COR-L47 (cell line): Measurements from ENCODE around the gene MAGOH.
"Not testable (repeated sequence)": the region's sequence is repeated elsewhere in the genome, so short reads cannot be mapped to it uniquely, and the experiment has no call there.

Experiments used
- DNase-seq: peaks from one replicate; lab custom pipeline; 2025; lab: John Stamatoyannopoulos, UW

Gene MAGOH

DNA sequence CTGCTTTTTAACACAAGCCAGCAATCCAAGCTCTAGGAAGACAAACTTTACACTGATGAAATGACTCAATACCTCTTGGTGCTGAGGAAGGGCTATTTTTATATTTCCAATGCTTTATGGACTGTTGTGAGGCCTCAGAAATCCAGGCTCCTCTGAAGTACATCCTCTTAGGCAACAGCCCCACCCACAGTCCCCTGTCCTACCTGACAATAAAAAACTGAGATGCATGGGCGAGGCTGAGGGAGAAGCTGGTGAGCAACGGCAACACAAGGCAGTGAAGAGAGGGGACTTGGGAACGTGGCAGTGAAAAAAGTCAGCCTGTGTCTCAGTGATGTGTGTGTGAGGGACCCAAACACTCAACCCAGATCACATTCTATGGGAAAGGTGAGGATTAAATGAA lies 51.8 kb downstream of the MAGOH start:
- DNase-seq, result no peak

GRCh38 chr1:53185955-53186297 lies 52.4 kb downstream of the MAGOH start:
- DNase-seq, result not testable (repeated sequence)

GRCh38 chr1:53183095-53183990 lies 55.0 kb downstream of the MAGOH start:
- DNase-seq, result no peak

DNA sequence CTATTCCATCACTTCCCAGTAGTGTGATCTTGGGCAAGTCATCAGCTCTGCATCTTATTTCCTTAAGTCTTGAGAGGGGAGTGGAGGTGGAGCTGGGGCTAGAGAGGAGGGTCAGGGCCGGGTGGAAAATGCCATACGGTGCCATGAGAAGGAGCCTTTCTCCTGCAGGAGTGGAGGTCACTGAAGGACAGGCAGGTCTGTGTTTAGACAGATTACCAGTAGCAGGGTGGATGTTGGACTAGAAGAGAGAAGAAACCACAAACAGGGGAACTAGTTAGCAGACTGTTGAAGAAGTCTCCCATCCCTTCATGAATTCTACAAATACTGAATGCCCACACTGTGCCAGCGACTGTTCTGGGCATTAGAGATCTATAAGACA lies 55.6 kb downstream of the MAGOH start:
- DNase-seq, result no peak

- peak; percentile 65 for DNase-seq
These were observed 56.2 kb downstream of the MAGOH start for GRCh38 chr1:53182111-53182593.

DNA sequence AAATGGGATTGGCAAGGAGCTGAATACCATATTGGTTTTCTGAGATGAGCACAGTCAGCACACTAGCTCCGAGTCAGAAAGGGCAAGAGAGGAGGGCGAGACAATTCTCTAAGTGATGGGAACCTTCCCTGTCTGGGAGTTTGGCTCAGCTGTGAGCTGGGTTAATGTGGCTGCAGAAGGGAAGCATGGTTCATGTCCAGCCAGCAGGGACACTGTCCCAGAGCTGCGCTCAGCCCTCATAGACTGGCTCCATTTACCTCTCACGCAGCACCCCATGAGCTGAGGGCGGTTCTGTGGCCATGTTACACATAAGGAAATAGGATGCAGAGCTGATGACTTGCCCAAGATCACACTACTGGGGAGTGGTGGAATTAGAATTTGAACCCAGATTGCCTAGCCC lies 57.4 kb downstream of the MAGOH start:
- no peak for DNase-seq

DNA sequence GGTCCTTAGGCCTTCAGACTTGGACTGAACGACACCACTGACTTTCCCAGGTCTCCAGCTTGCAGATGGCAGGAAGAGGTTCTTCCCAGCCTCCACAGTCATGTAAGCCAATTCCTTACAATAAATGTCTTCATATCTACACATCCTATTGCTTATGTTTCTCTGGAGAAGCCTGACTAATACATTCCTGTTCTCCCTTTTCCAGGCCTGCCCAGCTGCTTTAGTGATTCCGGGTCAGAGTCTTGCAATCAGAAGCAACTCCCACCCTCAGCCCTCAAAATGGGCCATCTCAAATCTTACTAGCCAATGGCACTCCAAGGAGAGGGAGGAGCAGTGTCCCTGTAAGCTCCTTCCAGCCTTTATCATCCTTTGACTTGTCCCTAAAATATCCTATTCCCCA lies 58.1 kb downstream of the MAGOH start:
- no peak for DNase-seq
